Tibial nerve (tissue), 4 donors: ENCODE results near the gene IER5.

Experiments
- CTCF ChIP-seq, 5 experiments: fragments of 200-600 bp in 3 of 5; fragments of 450-650 bp in 2 of 5; sonication (generic) in 3 of 5; IDR thresholded peaks; one replicate each; pipeline ENCODE4 v1.5.1; 2016 to 2019; ENCODE audit warnings: antibody characterized with exemption in 5 of 5, mild to moderate bottlenecking in 3 of 5, moderate library complexity in 2 of 5
- EP300 ChIP-seq, 2 donors: sonication (generic); formaldehyde crosslinking; IDR thresholded peaks; one replicate each; pipeline ENCODE4 v1.6.1; 2017; ENCODE audit warnings: antibody characterized with exemption in 2 of 2, mild to moderate bottlenecking in 1 of 2
- POLR2A ChIP-seq, 2 donors: fragments of 450-650 bp; IDR thresholded peaks; one replicate each; pipeline ENCODE4 v1.6.1; 2017; ENCODE audit warnings: antibody characterized with exemption in 2 of 2, mild to moderate bottlenecking in 2 of 2, moderate library complexity in 2 of 2

GRCh38 chr1:181040284-181040865 is 48.1 kb upstream of the IER5 start:
- TF ChIP-seq CTCF (IDR thresholded peaks at IDR 0.05) (no peak), EP300 (IDR thresholded peaks at IDR 0.05) (no peak), POLR2A (IDR thresholded peaks at IDR 0.05) (no peak)
